Thymus (tissue), 11 donors: ENCODE measurements around the gene CACNA1B. TPM values are rescaled to one million over a fixed set of nuclear protein-coding genes. Genes with fewer than 3 reads are reported as not detected.

Experiments
- DNase-seq, 9 donors: peaks; one replicate each; pipeline ENCODE4 v3.0.0-alpha.2; 2013; ENCODE audit warnings: low spot score in 9 of 9, low read depth in 6 of 9, missing footprints in 1 of 9
- H3K27ac ChIP-seq, 2 donors: one replicate each; pipeline ENCODE4 v1.5.1; 2013; ENCODE audit warnings: control low read depth in 1 of 2, low read depth in 1 of 2, low read length in 1 of 2, mild to moderate bottlenecking in 1 of 2, moderate library complexity in 1 of 2
- H3K27me3 ChIP-seq, 2 donors: one replicate each; pipeline ENCODE4 v1.5.1; 2013; ENCODE audit warnings: low read length in 1 of 2; ENCODE audit not compliant: control insufficient read depth in 2 of 2, insufficient read depth in 1 of 2
- H3K36me3 ChIP-seq, 2 donors: one replicate each; pipeline ENCODE4 v1.5.1; 2013; ENCODE audit warnings: low read length in 1 of 2, mild to moderate bottlenecking in 1 of 2, moderate library complexity in 1 of 2; ENCODE audit not compliant: control insufficient read depth in 2 of 2, insufficient read depth in 2 of 2
- H3K4me1 ChIP-seq, 2 donors: one replicate each; pipeline ENCODE4 v1.5.1; 2013; ENCODE audit warnings: low read length in 2 of 2; ENCODE audit not compliant: control insufficient read depth in 2 of 2, insufficient read depth in 2 of 2
- H3K4me3 ChIP-seq, 2 donors: one replicate each; pipeline ENCODE4 v1.5.1; 2013; ENCODE audit warnings: low read length in 2 of 2, control low read depth in 1 of 2, mild to moderate bottlenecking in 1 of 2
- H3K9me3 ChIP-seq, 2 donors: one replicate each; pipeline ENCODE4 v1.5.1; 2013; ENCODE audit warnings: low read length in 1 of 2, mild to moderate bottlenecking in 1 of 2; ENCODE audit not compliant: control insufficient read depth in 2 of 2, insufficient read depth in 1 of 2
- WGBS: extraction: QIAGEN DNeasy Blood & Tissue Kit; methylation state at CpG from one replicate; pipeline ENCODE4 v1.1.7; 2013; 5-methylcytosine and 5-hydroxymethylcytosine counted together
- polyA plus RNA-seq: library from polyadenylated mRNA; stranded (reverse); fragments of 200-250 nt; gene quantifications from one replicate; pipeline ENCODE4 v1.2.3, GENCODE V29; 2013
- total RNA-seq: library from RNA; stranded (reverse); fragments of 120-200 nt; gene quantifications from one replicate; pipeline ENCODE4 v1.2.4, GENCODE V29; 2013
- donor health status: healthy.

CACNA1B gene
- total and polyA plus RNA-seq, 2 donors = 0.11 to 1.1 TPM

DNA sequence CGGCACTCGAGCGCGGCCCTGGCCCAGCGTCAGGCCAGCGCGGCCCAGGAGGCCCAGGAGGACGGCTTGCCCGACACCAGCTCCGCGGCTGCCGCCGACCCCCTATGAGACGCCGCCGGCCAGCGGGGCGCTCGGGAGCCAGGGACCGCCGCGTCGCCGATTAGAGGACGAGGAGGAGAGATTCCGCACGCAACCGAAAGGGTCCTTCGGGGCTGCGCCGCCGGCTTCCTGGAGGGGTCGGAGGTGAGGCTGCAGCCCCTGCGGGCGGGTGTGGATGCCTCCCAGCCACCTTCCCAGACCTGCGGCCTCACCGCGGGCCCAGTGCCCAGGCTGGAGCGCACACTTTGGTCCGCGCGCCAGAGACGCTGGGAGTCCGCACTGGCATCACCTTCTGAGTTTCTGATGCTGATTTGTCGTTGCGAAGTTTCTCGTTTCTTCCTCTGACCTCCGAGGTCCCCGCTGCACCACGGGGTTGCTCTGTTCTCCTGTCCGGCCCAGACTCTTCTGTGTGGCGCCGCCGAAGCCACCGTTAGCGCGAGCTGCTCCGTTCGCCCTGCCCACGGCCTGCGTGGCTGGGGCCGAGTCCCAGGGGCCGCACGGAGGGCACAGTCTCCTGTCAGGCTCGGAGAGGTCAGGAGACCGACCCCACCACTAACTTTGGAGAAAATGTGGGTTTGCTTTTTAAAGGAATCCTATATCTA, 42.6 kb upstream of the CACNA1B start:
- H3K27ac ChIP-seq = no peak overlapping the region
- H3K4me3 ChIP-seq = no peak overlapping the region
- no peaks in the 10 kb centered on the region for H3K9me3 ChIP-seq
- DNase-seq = no peak
- no peaks in the 10 kb centered on the region for H3K4me1 ChIP-seq
- WGBS = 99% methylated on average over 66 of the region's 66 CpGs
- H3K36me3 ChIP-seq = peaks cover 16 to 47% of the 10 kb centered on the region in 2 donors
- no peaks in the 10 kb centered on the region for H3K27me3 ChIP-seq

DNA sequence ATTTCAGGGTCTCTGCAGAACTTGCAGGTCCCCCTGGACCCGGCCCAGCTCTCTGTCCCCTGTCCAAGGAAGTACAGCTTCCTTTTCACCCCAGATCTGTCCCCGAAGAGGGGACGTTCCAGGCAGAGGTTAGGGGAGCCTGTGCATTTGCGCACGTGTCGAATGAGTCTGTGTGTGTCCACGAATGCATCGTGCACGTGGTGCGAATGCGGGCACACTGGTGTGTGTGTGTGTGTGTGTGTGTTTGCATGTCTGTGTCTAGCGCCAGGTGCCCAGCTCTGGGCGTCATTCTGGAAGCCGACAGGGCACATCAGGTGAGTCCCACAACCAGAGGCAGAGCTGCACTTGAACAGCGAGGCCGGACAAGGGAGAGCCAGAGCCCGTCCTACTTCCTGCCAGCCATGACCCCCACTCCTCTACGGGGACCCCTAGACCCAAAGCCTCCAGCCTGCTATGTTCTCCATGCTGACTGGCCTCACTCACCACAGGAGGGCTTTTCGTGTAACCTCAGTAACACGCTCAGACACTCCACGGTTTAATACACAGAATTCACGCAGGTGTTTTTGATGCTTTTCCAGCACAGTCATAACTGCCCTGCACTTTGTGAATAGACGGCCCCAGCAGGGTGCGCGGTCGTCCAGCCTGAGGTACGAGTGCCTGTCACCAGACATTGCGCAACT, 41.3 kb upstream of the CACNA1B start:
- H3K27ac ChIP-seq = no peak overlapping the region
- no peaks in the 10 kb centered on the region for H3K4me1 ChIP-seq
- H3K27me3 ChIP-seq = no peaks in the 10 kb centered on the region
- no peaks in the 10 kb centered on the region for H3K9me3 ChIP-seq
- no peak overlapping the region for H3K4me3 ChIP-seq
- H3K36me3 ChIP-seq = peaks cover 16 to 47% of the 10 kb centered on the region in 2 donors
- 97% methylated on average over 28 of the region's 28 CpGs for WGBS
- DNase-seq = no peak

DNA sequence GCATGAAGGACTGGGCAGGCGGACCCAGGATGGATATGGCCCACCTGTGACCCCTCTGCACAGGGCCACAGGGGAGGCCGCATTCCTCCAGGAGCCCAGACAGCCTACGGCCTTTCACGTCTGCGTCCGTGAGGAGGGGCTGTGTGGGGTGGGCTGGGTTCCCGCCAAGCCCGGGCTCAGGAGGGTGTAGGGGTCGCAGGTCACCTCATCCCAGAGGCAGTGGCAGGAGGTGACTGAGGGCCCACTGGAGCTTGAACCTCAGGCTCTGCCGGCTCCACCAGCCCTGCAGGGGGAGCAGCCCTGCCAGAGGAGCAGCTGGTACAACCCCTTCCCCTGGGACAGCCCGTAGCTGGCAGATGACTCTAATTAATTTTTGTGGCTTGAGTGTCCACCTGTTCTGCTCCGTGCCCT, 40.7 kb upstream of the CACNA1B start:
- peaks cover 16 to 46% of the 10 kb centered on the region in 2 donors for H3K36me3 ChIP-seq
- WGBS = 95% methylated on average over 12 of the region's 12 CpGs
- H3K27ac ChIP-seq = no peak overlapping the region

DNA sequence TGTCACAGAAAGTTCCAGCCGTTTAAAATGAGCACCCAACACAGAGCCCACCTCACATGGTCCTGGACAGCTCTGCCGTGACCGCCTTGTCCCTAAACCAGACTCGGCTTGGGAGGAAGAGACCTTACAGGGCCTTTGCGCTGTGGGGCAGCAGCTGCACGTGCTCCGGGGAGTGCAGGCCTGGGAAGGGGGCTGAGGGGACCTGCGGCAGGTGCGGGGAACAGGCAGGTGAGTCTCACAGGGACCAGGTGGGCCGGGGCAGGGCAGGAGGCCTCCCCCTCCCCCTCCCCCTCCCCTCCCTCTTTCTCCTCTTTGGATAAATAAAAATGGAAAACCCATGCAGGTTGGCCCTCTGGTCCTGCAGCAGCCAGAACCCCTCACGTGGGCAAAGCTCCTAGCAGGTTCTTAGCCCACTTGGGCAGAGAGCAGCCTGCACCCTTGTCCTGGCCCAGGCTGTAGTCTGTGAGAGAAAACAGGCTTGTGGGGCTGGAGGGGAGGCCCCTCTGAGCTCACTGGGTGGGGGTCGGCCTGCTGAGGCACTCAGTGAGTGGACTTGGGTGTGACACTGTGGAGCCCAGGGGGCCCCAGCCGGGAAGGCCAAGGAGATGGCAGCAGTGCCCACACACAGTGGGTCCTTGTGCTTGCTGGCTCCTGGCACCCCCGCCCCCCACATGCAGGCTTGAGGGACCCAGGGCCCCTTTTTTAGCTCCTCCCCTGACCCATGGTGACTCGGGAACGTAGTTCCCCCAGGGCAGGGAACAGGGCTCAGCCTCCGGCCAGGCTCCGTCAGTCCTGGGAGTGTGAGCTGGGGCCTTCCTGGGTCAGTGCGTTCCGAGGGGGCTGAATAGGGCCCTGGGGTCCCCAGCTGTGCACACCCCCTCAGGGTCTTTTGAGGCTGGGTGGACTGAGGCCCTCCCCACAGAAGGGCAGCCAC, 40.0 kb upstream of the CACNA1B start:
- H3K4me1 ChIP-seq = no peaks in the 10 kb centered on the region
- 96% methylated on average over 20 of the region's 20 CpGs for WGBS
- no peak for DNase-seq
- H3K27ac ChIP-seq = no peak overlapping the region
- no peak overlapping the region for H3K4me3 ChIP-seq
- H3K9me3 ChIP-seq = no peaks in the 10 kb centered on the region
- peaks cover 16 to 39% of the 10 kb centered on the region in 2 donors for H3K36me3 ChIP-seq
- no peaks in the 10 kb centered on the region for H3K27me3 ChIP-seq

More for the DNA sequence above, 40.7 kb upstream of the CACNA1B start:
- DNase-seq = no peak
- Histone ChIP-seq H3K4me1 (no peaks in the 10 kb centered on the region), H3K9me3 (no peaks in the 10 kb centered on the region), H3K27me3 (no peaks in the 10 kb centered on the region), H3K4me3 (no peak overlapping the region)

DNA sequence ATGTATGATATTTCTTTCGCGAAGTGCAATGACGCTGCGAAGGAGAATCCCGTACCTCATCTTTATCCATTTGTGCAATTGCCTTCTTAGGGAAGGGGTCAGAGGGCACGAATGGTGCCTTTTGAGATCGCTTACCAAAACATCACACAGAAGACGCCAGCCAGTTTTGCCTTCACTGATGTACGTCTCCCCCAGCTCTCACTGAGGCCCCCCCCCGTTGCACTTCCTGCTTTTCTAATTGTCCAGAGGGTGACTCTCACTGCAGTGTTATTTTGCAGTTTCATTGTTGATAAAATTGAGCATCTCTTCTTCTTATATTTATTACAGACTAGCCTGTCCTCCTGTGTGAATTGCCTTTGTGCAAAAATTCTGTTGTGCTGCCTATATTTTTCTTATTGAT, 39.0 kb upstream of the CACNA1B start:
- H3K27ac ChIP-seq = no peak overlapping the region
- no peaks in the 10 kb centered on the region for H3K4me1 ChIP-seq
- no peak for DNase-seq
- no peaks in the 10 kb centered on the region for H3K9me3 ChIP-seq
- no peaks in the 10 kb centered on the region for H3K27me3 ChIP-seq
- WGBS = 98% methylated on average over 10 of the region's 10 CpGs
- peaks cover 15 to 30% of the 10 kb centered on the region in 2 donors for H3K36me3 ChIP-seq
- no peak overlapping the region for H3K4me3 ChIP-seq

DNA sequence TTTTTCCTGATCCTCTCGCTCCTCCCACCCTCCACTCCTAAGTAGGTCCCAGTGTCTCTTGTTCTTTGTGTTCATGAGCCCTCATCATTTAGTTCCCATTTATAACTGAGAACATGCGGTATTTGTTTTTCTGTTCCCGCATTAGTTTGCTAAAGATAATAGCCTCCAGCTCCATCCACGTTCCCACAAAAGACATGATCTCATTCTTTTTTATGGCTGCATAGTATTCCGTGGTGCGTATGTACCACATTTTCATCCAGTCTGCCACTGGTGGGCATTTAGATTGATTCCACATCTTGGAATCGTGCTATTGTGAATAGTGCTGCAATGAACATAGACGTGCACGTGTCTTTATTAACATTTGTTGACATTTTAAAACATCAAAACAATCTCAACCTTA, 34.2 kb upstream of the CACNA1B start:
- WGBS = 91% methylated on average over 9 of the region's 9 CpGs
- H3K4me1 ChIP-seq = no peaks in the 10 kb centered on the region

DNA sequence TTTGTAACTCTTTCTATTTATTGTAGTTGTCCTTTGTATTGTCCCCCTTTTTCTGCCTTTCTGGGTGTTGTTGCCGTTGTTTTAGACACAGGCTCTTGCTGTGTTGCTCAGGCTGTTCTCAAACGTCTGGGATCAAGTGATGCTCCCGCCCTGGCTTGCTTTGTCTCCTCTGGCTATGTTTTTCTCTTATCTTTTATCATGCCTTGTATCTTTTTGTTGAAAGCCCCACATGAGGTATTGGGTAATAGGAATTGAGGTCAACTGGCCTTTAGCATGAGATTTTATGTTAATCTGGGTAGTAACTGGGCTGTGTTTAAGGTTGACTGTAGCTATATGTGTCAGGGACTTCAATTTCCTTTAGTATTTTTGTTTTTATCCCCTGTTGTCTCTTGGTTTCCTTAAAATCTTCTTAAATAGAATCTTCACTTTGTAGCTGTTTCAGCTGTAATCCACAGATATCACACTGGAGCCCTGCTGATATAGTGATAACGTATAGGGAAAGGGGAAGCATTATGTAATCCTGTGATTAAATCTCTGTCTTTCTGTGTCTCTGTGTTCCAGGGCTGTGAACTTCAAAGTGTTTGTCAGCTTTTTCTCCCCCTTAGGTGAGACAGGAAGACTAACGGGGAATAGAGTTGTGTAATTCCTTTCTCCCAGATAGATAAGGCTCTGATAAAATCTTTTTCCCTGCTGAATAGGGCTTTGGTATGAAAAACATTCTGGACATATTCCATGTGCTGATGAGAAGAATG, 25.9 kb upstream of the CACNA1B start:
- Histone ChIP-seq H3K4me3 (no peak overlapping the region), H3K9me3 (peaks cover 3 to 10% of the 10 kb centered on the region in 2 donors), H3K27me3 (no peaks in the 10 kb centered on the region), H3K27ac (no peak overlapping the region), H3K36me3 (no peaks in the 10 kb centered on the region), H3K4me1 (no peaks in the 10 kb centered on the region)
- WGBS = 70% methylated on average over 5 of the region's 5 CpGs
- DNase-seq = no peak

More for the DNA sequence above, 34.2 kb upstream of the CACNA1B start:
- no peaks in the 10 kb centered on the region for H3K9me3 ChIP-seq
- DNase-seq = no peak
- no peaks in the 10 kb centered on the region for H3K27me3 ChIP-seq
- no peak overlapping the region for H3K27ac ChIP-seq
- no peak overlapping the region for H3K4me3 ChIP-seq
- no peaks in the 10 kb centered on the region for H3K36me3 ChIP-seq

DNA sequence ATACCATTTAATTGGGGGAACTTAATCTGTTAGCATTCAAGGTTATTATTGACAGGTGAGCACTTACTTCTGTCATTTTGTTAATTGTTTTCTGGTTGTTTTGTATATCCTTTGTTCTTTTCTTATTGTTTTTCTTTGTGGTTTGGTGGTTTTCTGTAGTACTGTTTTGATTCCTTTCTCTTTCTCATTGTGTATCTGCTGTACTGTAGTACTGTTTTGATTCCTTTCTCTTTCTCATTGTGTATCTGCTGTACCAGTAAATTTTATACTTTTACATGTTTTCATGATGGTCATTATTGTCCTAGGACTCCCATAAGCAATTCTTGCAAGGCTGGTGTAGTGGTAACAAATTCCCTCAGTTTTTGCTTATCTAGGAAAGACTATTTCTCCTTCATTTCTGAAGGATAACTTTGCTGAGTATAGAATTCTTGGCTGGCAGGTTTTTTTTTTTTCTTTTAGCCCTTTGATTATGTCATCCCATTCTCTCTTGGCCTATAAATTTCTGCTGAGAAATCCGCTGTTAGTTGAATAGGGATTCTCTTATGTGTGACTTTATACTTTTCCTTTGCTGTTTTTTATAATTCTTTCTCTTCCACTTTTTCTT, 24.1 kb upstream of the CACNA1B start:
- Histone ChIP-seq H3K27me3 (no peaks in the 10 kb centered on the region), H3K27ac (no peak overlapping the region), H3K36me3 (no peaks in the 10 kb centered on the region), H3K4me1 (no peaks in the 10 kb centered on the region), H3K4me3 (no peak overlapping the region), H3K9me3 (peaks cover 3 to 12% of the 10 kb centered on the region in 2 donors)
- 98% methylated on average over 1 of the region's 1 CpG for WGBS
- no peak for DNase-seq
